OCI-LY7 (cell line): ENCODE results near the gene COMMD1. TPM values are rescaled to one million over a fixed set of nuclear protein-coding genes. Genes with fewer than 3 reads are reported as not detected.

Experiments used
- BruUV-seq: library from RNA; stranded (reverse); fragments of 400-500 nt; replicated peaks from 2 replicates; lab custom pipeline; 2021; lab: Mats Ljungman, UMichigan
- CTCF ChIA-PET: fragments of 300-600 bp; sonication (Branson Sonifier 250); formaldehyde crosslinking; loops from one replicate; lab custom pipeline; 2022; ENCODE audit warnings: antibody characterized with exemption; ENCODE audit not compliant: unreplicated experiment; lab: Charles Lee
- POLR2A ChIA-PET: fragments of 300-600 bp; sonication (Branson Sonifier 250); formaldehyde crosslinking; loops from one replicate; lab custom pipeline; 2022; ENCODE audit warnings: antibody characterized with exemption; lab: Charles Lee
- DNase-seq: peaks from one replicate; pipeline ENCODE4 v3.0.0-alpha.2; 2015; ENCODE audit warnings: low spot score
- H2AFZ ChIP-seq: fragments of 200-600 bp; sonication (generic), shearing (Covaris generic); 2 replicates; pipeline ENCODE4 v1.6.1; 2014; ENCODE audit warnings: mild to moderate bottlenecking, antibody characterized with exemption, low read length, moderate library complexity
- H3K27ac ChIP-seq: fragments of 200-600 bp; sonication (generic); 2 replicates; pipeline ENCODE4 v1.5.1; 2014; ENCODE audit warnings: mixed run types, low read depth, mild to moderate bottlenecking, moderate library complexity, low read length, inconsistent platforms; ENCODE audit not compliant: poor library complexity, severe bottlenecking
- H3K36me3 ChIP-seq: fragments of 200-600 bp; sonication (generic); 2 replicates; pipeline ENCODE4 v1.6.1; 2014; ENCODE audit warnings: mild to moderate bottlenecking, antibody characterized with exemption, low read length, moderate library complexity, mixed read lengths; ENCODE audit not compliant: insufficient read depth
- H3K4me1 ChIP-seq: fragments of 200-600 bp; sonication (generic); 2 replicates; pipeline ENCODE4 v1.5.1; 2014; ENCODE audit warnings: mild to moderate bottlenecking, low read length; ENCODE audit not compliant: insufficient read depth, poor library complexity, severe bottlenecking
- H3K4me2 ChIP-seq: fragments of 200-600 bp; sonication (generic); 2 replicates; pipeline ENCODE4 v1.6.1; 2014; ENCODE audit warnings: mild to moderate bottlenecking, low read length
- H3K4me3 ChIP-seq: fragments of 200-600 bp; sonication (generic); 2 replicates; pipeline ENCODE4 v1.5.1; 2014; ENCODE audit warnings: mild to moderate bottlenecking, low read depth, low read length; ENCODE audit not compliant: poor library complexity, severe bottlenecking
- H3K79me2 ChIP-seq: fragments of 200-600 bp; sonication (generic); 2 replicates; pipeline ENCODE4 v1.6.1; 2016; ENCODE audit warnings: low read depth, mild to moderate bottlenecking, low read length, moderate library complexity, mixed read lengths; ENCODE audit not compliant: insufficient read depth
- H3K9me2 ChIP-seq: fragments of 200-600 bp; sonication (generic); 2 replicates; pipeline ENCODE4 v1.6.1; 2016; ENCODE audit warnings: mild to moderate bottlenecking, low read length, mixed read lengths; ENCODE audit not compliant: insufficient read depth
- H3K9me3 ChIP-seq: fragments of 200-600 bp; sonication (generic); 2 replicates; pipeline ENCODE4 v1.6.1; 2014; ENCODE audit warnings: mild to moderate bottlenecking, mixed run types, low read length, mixed read lengths
- H4K20me1 ChIP-seq: fragments of 200-600 bp; sonication (generic); 2 replicates; pipeline ENCODE4 v1.6.1; 2014; ENCODE audit warnings: mild to moderate bottlenecking, antibody characterized with exemption, low read length, moderate library complexity, mixed read lengths; ENCODE audit not compliant: insufficient read depth
- EZH2phosphoT487 ChIP-seq: fragments of 200-600 bp; sonication (generic); IDR thresholded peaks from 2 replicates; pipeline ENCODE4 v1.6.1; 2018; ENCODE audit warnings: low read depth, borderline replicate concordance, mild to moderate bottlenecking, mixed run types, antibody characterized with exemption, low read length, moderate library complexity, mixed read lengths
- intact Hi-C: fragments of 100-400 bp; cut with micrococcal nuclease; formaldehyde crosslinking; loops from one replicate; pipeline ENCODE4 v1.10.0; 2022; ENCODE audit not compliant: unreplicated experiment
- total RNA-seq, 2 experiments: library from RNA; depleted of rRNA in 1 of 2; stranded (reverse); fragments of >200 nt in 1 of 2; shearing (Covaris generic) in 1 of 2; gene quantifications; 2 replicates each; pipeline ENCODE4 v1.2.3, GENCODE V29; 2014 to 2022
- TF ChIP-seq, protein P1 (sequence below): fragments of 200-600 bp; sonication (generic); conservative IDR thresholded peaks from 2 replicates; pipeline ENCODE4 v1.5.1; 2014; ENCODE audit warnings: mild to moderate bottlenecking, antibody characterized with exemption, low read length, moderate library complexity, mixed read lengths

COMMD1 gene
- total RNA-seq, 2 experiments from 2014 or later = 22.0 to 22.1 TPM

DNA sequence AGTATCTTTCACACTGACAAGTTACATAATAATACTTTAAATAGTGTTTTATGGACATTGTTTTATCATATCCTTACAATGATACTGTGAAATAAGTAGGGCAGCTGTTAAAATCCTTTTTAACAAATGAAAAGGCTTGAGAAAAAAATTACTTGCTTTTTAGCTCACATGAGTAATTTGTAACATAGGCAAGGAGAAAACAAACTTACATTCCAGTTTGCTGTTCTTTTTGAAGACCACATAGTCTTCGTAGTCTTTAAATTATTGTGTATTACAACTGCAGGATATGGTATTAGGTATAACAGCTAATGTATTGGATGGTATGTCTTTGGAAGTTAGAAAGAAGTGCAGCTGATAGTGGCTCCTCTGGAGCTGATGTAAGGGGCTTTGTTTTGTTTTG lies 130.8 kb downstream of the COMMD1 start:
- Histone ChIP-seq H3K36me3 (peaks cover 9% of the 10 kb centered on the region; the same call in 1 of the 2 replicates), H3K27ac (no peak overlapping the region), H3K9me2 (no peaks in the 10 kb centered on the region), H3K4me2 (no peak overlapping the region), H3K4me3 (no peak overlapping the region), H4K20me1 (no peaks in the 10 kb centered on the region), H3K9me3 (peaks cover 26% of the 10 kb centered on the region), H3K4me1 (peaks cover 46% of the 10 kb centered on the region), H2AFZ (no peak overlapping the region; the same call in 1 of the 2 replicates), H3K79me2 (no peaks in the 10 kb centered on the region)
- no peak for TF ChIP-seq EZH2phosphoT487
- TF ChIP-seq, protein P1, sequence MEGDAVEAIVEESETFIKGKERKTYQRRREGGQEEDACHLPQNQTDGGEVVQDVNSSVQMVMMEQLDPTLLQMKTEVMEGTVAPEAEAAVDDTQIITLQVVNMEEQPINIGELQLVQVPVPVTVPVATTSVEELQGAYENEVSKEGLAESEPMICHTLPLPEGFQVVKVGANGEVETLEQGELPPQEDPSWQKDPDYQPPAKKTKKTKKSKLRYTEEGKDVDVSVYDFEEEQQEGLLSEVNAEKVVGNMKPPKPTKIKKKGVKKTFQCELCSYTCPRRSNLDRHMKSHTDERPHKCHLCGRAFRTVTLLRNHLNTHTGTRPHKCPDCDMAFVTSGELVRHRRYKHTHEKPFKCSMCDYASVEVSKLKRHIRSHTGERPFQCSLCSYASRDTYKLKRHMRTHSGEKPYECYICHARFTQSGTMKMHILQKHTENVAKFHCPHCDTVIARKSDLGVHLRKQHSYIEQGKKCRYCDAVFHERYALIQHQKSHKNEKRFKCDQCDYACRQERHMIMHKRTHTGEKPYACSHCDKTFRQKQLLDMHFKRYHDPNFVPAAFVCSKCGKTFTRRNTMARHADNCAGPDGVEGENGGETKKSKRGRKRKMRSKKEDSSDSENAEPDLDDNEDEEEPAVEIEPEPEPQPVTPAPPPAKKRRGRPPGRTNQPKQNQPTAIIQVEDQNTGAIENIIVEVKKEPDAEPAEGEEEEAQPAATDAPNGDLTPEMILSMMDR = no peak
- BruUV-seq = no TSS peak
- intact Hi-C loops = loop anchor here (5.0 to 10.0 kb wide), 5 partner anchors 91 to 1481 kb away; partner anchors contain the start of genes B3GNT2 and BCL11A
- ChIA-PET POLR2A (no interaction called here), CTCF (no interaction called here)
- no peak for DNase-seq

GRCh38 chr2:62036761-62037250 lies 131.3 kb downstream of the COMMD1 start:
- Histone ChIP-seq H3K9me3 (peaks cover 20% of the 10 kb centered on the region), H3K79me2 (no peaks in the 10 kb centered on the region), H3K27ac (no peak overlapping the region), H2AFZ (no peak overlapping the region; the same call in 1 of the 2 replicates), H3K36me3 (peaks cover 6% of the 10 kb centered on the region; the same call in 1 of the 2 replicates), H3K9me2 (no peaks in the 10 kb centered on the region), H3K4me1 (peaks cover 42% of the 10 kb centered on the region), H3K4me2 (no peak overlapping the region), H4K20me1 (no peaks in the 10 kb centered on the region), H3K4me3 (no peak overlapping the region)
- POLR2A ChIA-PET = interaction anchor here (0.9 kb wide), 1 partner anchor 281 kb away, joined by 3 read pairs; no protein-coding TSS in a partner anchor
- CTCF ChIA-PET = no interaction called here
- TF ChIP-seq, protein P1 = no peak
- TF ChIP-seq EZH2phosphoT487 = no peak
- no TSS peak for BruUV-seq
- DNase-seq = no peak
- intact Hi-C loops = loop anchor here (5.0 to 10.0 kb wide), 5 partner anchors 90 to 1482 kb away; partner anchors contain the start of genes B3GNT2 and BCL11A
